Coronary artery (tissue), 2 donors: ENCODE data around the gene TMEM219.

Source experiments
- DNase-seq: peaks from one replicate; pipeline ENCODE4 v3.0.0-alpha.2; 2017; ENCODE audit warnings: low spot score
- H3K27ac ChIP-seq, 2 donors: fragments of 200-600 bp; sonication (generic); one replicate each; pipeline ENCODE4 v1.5.1; 2016 to 2019
- H3K4me3 ChIP-seq: fragments of 200-600 bp; sonication (generic); 2 replicates; pipeline ENCODE4 v1.5.1; 2016; ENCODE audit warnings: mild to moderate bottlenecking, moderate library complexity
- CTCF ChIP-seq: fragments of 200-600 bp; sonication (generic); IDR thresholded peaks from one replicate; pipeline ENCODE4 v1.5.1; 2019; ENCODE audit warnings: antibody characterized with exemption

Gene TMEM219

GRCh38 chr16:29975134-29975538 lies 13.3 kb downstream of the TMEM219 start:
- no peak for DNase-seq
- no peak for TF ChIP-seq CTCF
- peak overlapping the region in 1 of 2 donors; percentile 94 for H3K27ac ChIP-seq
- H3K4me3 ChIP-seq, result peak overlapping the region; percentile 89

- TF ChIP-seq CTCF, result no peak
- Histone ChIP-seq H3K4me3 (peak overlapping the region; percentile 89), H3K27ac (peak overlapping the region in 1 of 2 donors; percentile 94)
- no peak for DNase-seq
Observed at GRCh38 chr16:29975811-29976511, 14.1 kb downstream of the TMEM219 start.

- no peak for DNase-seq
- Histone ChIP-seq H3K27ac (peak overlapping the region; percentile 0 to 94), H3K4me3 (peak overlapping the region; percentile 89)
- TF ChIP-seq CTCF, result no peak
Observed at GRCh38 chr16:29977063-29977825, 15.4 kb downstream of the TMEM219 start.

- DNase-seq, result no peak
- no peak for TF ChIP-seq CTCF
- Histone ChIP-seq H3K4me3 (no peak overlapping the region), H3K27ac (peak overlapping the region in 1 of 2 donors; percentile 94)
Observed at GRCh38 chr16:29978081-29978480, 16.2 kb downstream of the TMEM219 start.

- no peak overlapping the region for H3K4me3 ChIP-seq
- DNase-seq, result peak; percentile 68
- no peak for TF ChIP-seq CTCF
- peak overlapping the region in 1 of 2 donors; percentile 94 for H3K27ac ChIP-seq
Observed at GRCh38 chr16:29978564-29979270, 16.8 kb downstream of the TMEM219 start.

- DNase-seq, result no peak
- H3K27ac ChIP-seq, result no peak overlapping the region
Observed at GRCh38 chr16:29982560-29983419, 20.9 kb downstream of the TMEM219 start.

More at GRCh38 chr16:29982560-29983419, 20.9 kb downstream of the TMEM219 start:
- no peak overlapping the region for H3K4me3 ChIP-seq
- no peak for TF ChIP-seq CTCF
